ENCODE measurements around the gene NR2F1-AS1.
A peak's percentile ranks its signal among the peaks of the same experiment; 100 is the strongest.
"Not testable (repeated sequence)": the region's sequence is repeated elsewhere in the genome, so short reads cannot be mapped to it uniquely, and the experiment has no call there.

The NR2F1-AS1 gene

GRCh38 chr5:93576994-93577853 is 3.8 kb downstream of the NR2F1-AS1 start:
- DNase-seq = peak; percentile 15 to 22

- DNase-seq = no peak
These were observed 5.3 kb downstream of the NR2F1-AS1 start for GRCh38 chr5:93575461-93576414.

- no peak for DNase-seq
These were observed 6.3 kb downstream of the NR2F1-AS1 start for GRCh38 chr5:93574491-93575305.

GRCh38 chr5:93573354-93574351 is 7.4 kb downstream of the NR2F1-AS1 start:
- no peak for DNase-seq

GRCh38 chr5:93572608-93573353 is 8.2 kb downstream of the NR2F1-AS1 start:
- DNase-seq = no peak

GRCh38 chr5:93572101-93572607 is 8.9 kb downstream of the NR2F1-AS1 start:
- DNase-seq = no peak

GRCh38 chr5:93571114-93571949 is 9.7 kb downstream of the NR2F1-AS1 start:
- no peak for DNase-seq

- no peak for DNase-seq
These were observed 10.5 kb downstream of the NR2F1-AS1 start for GRCh38 chr5:93570294-93571113.

GRCh38 chr5:93569300-93570160 is 11.5 kb downstream of the NR2F1-AS1 start:
- no peak for DNase-seq

GRCh38 chr5:93567424-93567823 is 13.6 kb downstream of the NR2F1-AS1 start:
- DNase-seq = no peak

GRCh38 chr5:93566091-93566490 is 14.9 kb downstream of the NR2F1-AS1 start:
- no peak for DNase-seq

- DNase-seq = no peak
These were observed 23.9 kb downstream of the NR2F1-AS1 start for GRCh38 chr5:93557021-93557604.

GRCh38 chr5:93549594-93549993 is 31.4 kb downstream of the NR2F1-AS1 start:
- not testable (repeated sequence) for DNase-seq

GRCh38 chr5:93545872-93546271 is 35.1 kb downstream of the NR2F1-AS1 start:
- DNase-seq = no peak

- peak; percentile 5 to 14 for DNase-seq
These were observed 48.6 kb downstream of the NR2F1-AS1 start for GRCh38 chr5:93532370-93532769.

- not testable (repeated sequence) for DNase-seq
These were observed 59.2 kb downstream of the NR2F1-AS1 start for GRCh38 chr5:93521815-93522214.

- DNase-seq = no peak
These were observed 61.3 kb downstream of the NR2F1-AS1 start for GRCh38 chr5:93519740-93520139.
